ENCODE data around the gene CTDSPL2.
"Not testable (repeated sequence)": the region's sequence is repeated elsewhere in the genome, so short reads cannot be mapped to it uniquely, and the experiment has no call there.

The CTDSPL2 gene

DNA sequence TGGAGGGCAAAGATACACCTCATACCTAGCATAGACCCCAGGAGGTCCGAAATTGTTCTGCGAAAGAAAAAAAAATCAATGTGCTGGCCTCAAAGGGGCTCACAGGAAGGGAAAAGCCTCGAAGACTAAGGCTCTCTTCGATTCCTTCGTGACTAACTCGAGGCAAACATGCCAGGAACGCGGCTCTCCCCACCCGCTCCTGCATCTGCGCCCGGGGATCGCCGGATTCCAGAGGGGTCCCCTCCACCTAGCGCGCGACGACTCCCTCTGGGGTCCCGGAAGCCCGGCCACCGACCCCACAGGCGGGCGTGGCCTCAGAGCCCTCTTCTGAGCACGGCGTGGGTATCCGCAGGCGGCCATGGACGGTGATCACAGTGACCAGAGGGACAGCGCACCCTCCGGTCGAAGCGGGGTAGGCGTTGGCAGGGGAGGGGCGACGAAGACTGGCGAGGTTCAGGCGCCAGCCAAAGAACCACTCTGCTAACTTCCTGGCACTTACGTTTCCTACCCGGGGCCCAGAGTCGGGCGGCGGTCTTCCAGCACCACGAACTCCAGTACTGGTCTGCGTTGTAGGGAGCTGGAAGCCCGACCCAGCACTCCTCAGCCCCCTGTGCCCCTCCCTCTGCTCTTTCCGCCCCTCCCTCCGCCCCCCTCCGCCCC lies 109.0 kb downstream of the CTDSPL2 start:
- POLR2A ChIA-PET, result interaction anchor here (0.6 to 1.2 kb wide), 14 partner anchors 9 to 607 kb away, joined by 3 to 15 read pairs (median 4); partner anchors contain the start of genes CTDSPL2 and GOLM2
- TF ChIP-seq CTBP1 (IDR thresholded peaks at IDR 0.05; ENCODE audit: borderline replicate concordance) (no peak), L3MBTL2 (conservative IDR thresholded peaks at IDR 0.05) (peak; percentile 80)
- DNase-seq (ENCODE audit: extremely low spot score), result peak; percentile 58
- CTCF ChIA-PET, result interaction anchor here (0.7 to 2.0 kb wide), 2 partner anchors 11 to 42 kb away, joined by 3 to 4 read pairs; no protein-coding TSS in a partner anchor

GRCh38 chr15:44536962-44537734 lies 109.7 kb downstream of the CTDSPL2 start, which contains the start of gene EIF3J:
TSS of gene EIF3J (plus strand) at chr15:44537147. CDS start at chr15:44537195, 48 bp downstream.
- peak; percentile 87 for DNase-seq (ENCODE audit: extremely low spot score)
- CTCF ChIA-PET, result interaction anchor here (0.6 to 2.0 kb wide), 4 partner anchors 9 to 251 kb away, joined by 3 to 4 read pairs (median 4); no protein-coding TSS in a partner anchor
- TF ChIP-seq LEF1 (IDR thresholded peaks at IDR 0.05; ENCODE audit: borderline replicate concordance), result no peak; the same call in 1 of the 2 replicates
- peak; percentile 67; the same call in 1 of the 2 replicates for TF ChIP-seq L3MBTL2 (conservative IDR thresholded peaks at IDR 0.05)
- POLR2A ChIA-PET, result interaction anchor here (0.6 to 1.3 kb wide), 17 partner anchors 8 to 713 kb away, joined by 3 to 15 read pairs (median 4); partner anchors contain the start of genes CTDSPL2, GOLM2 and MFAP1

DNA sequence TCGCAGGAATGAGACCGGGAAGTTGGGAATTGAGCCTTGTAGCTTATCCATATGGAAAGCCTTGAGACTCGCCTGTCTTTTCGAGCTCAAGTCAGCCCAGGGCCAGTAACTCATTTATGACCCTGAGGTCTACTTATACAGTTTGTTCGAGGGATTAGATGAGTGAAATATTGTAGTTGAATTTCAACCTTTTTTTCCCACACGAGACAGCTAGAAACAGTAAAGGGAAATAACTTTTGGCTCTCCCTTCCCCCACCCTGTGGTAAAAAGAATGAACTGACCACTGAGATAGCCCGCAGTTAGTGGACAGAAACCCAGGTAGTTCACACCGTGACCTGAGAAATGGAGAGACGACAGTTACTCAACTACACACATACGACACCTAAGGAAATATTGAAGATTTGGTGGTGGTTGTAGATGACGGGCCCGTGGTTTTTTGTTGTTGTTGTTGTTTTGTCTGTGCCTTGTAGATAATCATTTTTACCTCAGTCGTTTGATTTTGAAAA lies 110.4 kb downstream of the CTDSPL2 start:
- TF ChIP-seq BHLHE40 (IDR thresholded peaks at IDR 0.05; ENCODE audit: borderline replicate concordance) (no peak), LEF1 (IDR thresholded peaks at IDR 0.05; ENCODE audit: borderline replicate concordance) (no peak), L3MBTL2 (conservative IDR thresholded peaks at IDR 0.05) (peak; percentile 0; the same call in 1 of the 2 replicates)
- no peak for DNase-seq (ENCODE audit: extremely low spot score)
- POLR2A ChIA-PET, result interaction anchor here (0.8 to 1.5 kb wide), 6 partner anchors 8 to 713 kb away, joined by 3 to 15 read pairs (median 4); partner anchors contain the start of genes CTDSPL2, GOLM2 and MFAP1
- CTCF ChIA-PET, result interaction anchor here (0.6 to 2.0 kb wide), 3 partner anchors 8 to 250 kb away, joined by 3 to 4 read pairs (median 4); no protein-coding TSS in a partner anchor

- DNase-seq (ENCODE audit: extremely low spot score), result no peak
- TF ChIP-seq ELF4 (IDR thresholded peaks at IDR 0.05) (no peak), FOXA1 (IDR thresholded peaks at IDR 0.05) (no peak)
- ChIA-PET POLR2A (no interaction called here), CTCF (interaction anchor here (1.2 kb wide), 1 partner anchor 448 kb away, joined by 5 read pairs; no protein-coding TSS in a partner anchor)
These were observed 114.0 kb downstream of the CTDSPL2 start for GRCh38 chr15:44541282-44541958.

DNA sequence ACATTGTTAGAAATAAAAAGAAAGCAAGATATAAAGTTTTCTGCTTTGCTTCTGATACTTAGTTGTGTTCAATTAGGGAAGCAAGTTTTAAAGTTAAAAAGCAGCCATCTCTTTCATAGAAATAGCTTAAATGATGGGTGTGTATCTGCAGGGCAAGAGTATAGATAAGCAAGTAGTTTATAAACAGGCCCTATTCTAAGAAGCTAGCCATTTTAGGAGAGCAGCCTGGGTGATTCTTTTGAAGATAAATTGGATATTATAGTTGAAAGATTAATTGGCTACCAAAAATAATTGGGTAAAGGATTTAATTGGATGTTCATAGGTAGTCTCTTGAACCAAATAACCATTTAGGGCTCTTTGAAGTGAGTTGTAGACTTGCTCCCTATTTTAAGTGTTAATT lies 115.2 kb downstream of the CTDSPL2 start:
- ChIA-PET POLR2A (no interaction called here), CTCF (interaction anchor here (1.2 kb wide), 1 partner anchor 449 kb away, joined by 5 read pairs; no protein-coding TSS in a partner anchor)
- no peak for DNase-seq (ENCODE audit: extremely low spot score)
- no peak for TF ChIP-seq NFRKB (IDR thresholded peaks at IDR 0.05)
- TF ChIP-seq ARNT (IDR thresholded peaks at IDR 0.05), result no peak
- TF ChIP-seq CTBP1 (IDR thresholded peaks at IDR 0.05; ENCODE audit: borderline replicate concordance), result no peak
- TF ChIP-seq FOXA1 (IDR thresholded peaks at IDR 0.05), result no peak
- TF ChIP-seq L3MBTL2 (conservative IDR thresholded peaks at IDR 0.05), result no peak
- TF ChIP-seq ELF4 (IDR thresholded peaks at IDR 0.05), result no peak
- TF ChIP-seq HDGF (IDR thresholded peaks at IDR 0.05; ENCODE audit: borderline replicate concordance), result no peak
- no peak for TF ChIP-seq SP1 (IDR thresholded peaks at IDR 0.05)
- no peak for TF ChIP-seq SUZ12 (IDR thresholded peaks at IDR 0.05)
- no peak for TF ChIP-seq LEF1 (IDR thresholded peaks at IDR 0.05; ENCODE audit: borderline replicate concordance)
- TF ChIP-seq TARDBP (IDR thresholded peaks at IDR 0.05), result no peak
- no peak for TF ChIP-seq BHLHE40 (IDR thresholded peaks at IDR 0.05; ENCODE audit: borderline replicate concordance)
- TF ChIP-seq FOXK2 (IDR thresholded peaks at IDR 0.05), result no peak
- no peak for TF ChIP-seq ZNF384 (IDR thresholded peaks at IDR 0.05)

GRCh38 chr15:44544745-44545144 lies 117.3 kb downstream of the CTDSPL2 start:
- peak; percentile 53; the same call in 1 of the 2 replicates for TF ChIP-seq ZNF384 (IDR thresholded peaks at IDR 0.05)
- CTCF ChIA-PET; DNase-seq (ENCODE audit: extremely low spot score): not testable (repeated sequence)
- POLR2A ChIA-PET, result interaction anchor here (1.2 kb wide), 1 partner anchor 8 kb away, joined by 5 read pairs; the partner anchor contains the start of gene EIF3J

DNA sequence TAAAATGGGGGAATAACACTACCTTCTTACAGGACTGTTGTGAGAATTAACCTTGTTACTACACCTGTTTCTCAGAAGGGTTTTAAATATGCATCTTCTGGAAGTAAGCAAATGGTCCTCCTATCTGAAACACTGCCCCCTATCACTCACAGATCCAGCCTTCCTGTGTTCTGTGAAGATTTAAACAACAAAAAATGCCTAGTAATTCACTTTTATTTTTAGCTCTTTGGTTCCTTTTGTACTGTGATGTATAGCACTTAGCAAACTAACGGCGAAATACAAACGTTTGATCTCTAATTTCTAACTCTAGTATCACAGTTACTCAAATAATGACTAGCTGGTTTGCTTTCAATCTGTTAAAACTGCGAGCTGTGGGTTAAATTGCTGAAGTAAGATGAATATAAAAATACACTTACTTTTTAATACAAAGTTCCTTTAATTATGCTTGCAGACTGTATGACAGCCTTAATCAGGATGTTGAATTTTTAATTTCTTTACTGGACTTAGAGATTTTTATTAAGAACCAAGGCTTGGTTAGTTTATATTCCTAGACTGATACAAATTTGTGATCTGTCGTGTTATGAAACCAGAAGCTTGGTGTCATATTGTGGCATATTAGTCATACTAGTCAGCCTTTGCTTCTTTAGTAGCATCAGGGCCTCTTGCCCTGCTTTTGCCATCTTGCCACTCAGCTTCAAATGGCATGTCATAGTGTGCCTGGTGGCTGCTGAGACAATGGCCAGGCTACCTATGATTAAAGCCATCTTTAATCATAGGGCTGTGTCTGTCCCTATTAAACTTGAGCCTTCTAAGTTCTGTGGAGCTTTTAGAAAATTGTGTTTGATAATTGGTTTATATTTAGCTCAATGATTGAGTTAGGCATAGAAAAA lies 118.7 kb downstream of the CTDSPL2 start:
- no peak for DNase-seq (ENCODE audit: extremely low spot score)
- TF ChIP-seq, protein P1, sequence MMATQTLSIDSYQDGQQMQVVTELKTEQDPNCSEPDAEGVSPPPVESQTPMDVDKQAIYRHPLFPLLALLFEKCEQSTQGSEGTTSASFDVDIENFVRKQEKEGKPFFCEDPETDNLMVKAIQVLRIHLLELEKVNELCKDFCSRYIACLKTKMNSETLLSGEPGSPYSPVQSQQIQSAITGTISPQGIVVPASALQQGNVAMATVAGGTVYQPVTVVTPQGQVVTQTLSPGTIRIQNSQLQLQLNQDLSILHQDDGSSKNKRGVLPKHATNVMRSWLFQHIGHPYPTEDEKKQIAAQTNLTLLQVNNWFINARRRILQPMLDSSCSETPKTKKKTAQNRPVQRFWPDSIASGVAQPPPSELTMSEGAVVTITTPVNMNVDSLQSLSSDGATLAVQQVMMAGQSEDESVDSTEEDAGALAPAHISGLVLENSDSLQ (IDR thresholded peaks at IDR 0.05), result no peak
- no peak for TF ChIP-seq FOXA1 (IDR thresholded peaks at IDR 0.05)
- TF ChIP-seq SP1 (IDR thresholded peaks at IDR 0.05), result no peak
- TF ChIP-seq L3MBTL2 (conservative IDR thresholded peaks at IDR 0.05), result no peak
- TF ChIP-seq ZNF384 (IDR thresholded peaks at IDR 0.05), result no peak
- TF ChIP-seq TARDBP (IDR thresholded peaks at IDR 0.05), result no peak
- no peak for TF ChIP-seq SUZ12 (IDR thresholded peaks at IDR 0.05)
- TF ChIP-seq HDGF (IDR thresholded peaks at IDR 0.05; ENCODE audit: borderline replicate concordance), result no peak
- TF ChIP-seq ELF4 (IDR thresholded peaks at IDR 0.05), result no peak
- TF ChIP-seq FOXK2 (IDR thresholded peaks at IDR 0.05), result no peak
- POLR2A ChIA-PET, result interaction anchor here (0.6 to 1.3 kb wide), 2 partner anchors 9 kb away, joined by 3 to 9 read pairs; partner anchors contain the start of gene EIF3J
- CTCF ChIA-PET, result interaction anchor here (0.6 to 1.4 kb wide), 5 partner anchors 8 to 663 kb away, joined by 3 to 4 read pairs (median 3); no protein-coding TSS in a partner anchor

DNA sequence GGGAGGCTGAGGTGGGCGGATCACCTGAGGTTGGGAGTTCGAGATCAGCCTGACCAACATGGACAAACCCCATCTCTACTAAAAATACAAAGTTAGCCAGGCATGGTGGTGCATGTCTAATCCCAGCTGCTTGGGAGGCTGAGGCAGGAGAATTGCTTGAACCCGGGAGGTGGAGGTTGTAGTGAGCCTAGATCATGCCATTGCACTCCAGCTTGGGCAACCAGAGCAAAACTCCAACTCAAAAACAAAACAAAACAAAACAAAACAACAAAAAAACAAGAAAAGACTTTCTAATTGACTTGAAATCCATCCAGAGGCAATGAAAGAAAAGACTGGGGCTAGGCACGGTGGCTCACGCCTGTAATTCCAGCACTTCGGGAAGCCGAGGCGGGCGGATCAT lies 121.7 kb downstream of the CTDSPL2 start:
- POLR2A ChIA-PET; DNase-seq (ENCODE audit: extremely low spot score); CTCF ChIA-PET: not testable (repeated sequence)

All from HEK293T (cell line).